ENCODE measurements around the gene LRRC30.

Gene LRRC30

GRCh38 chr18:7207366-7207915, 23.4 kb upstream of the LRRC30 start:
- no peak overlapping the region for H3K4me3 ChIP-seq (ENCODE audit: low read length)
- H3K4me1 ChIP-seq (ENCODE audit: insufficient read depth, low read length): peaks cover 13% of the 10 kb centered on the region
- no peaks in the 10 kb centered on the region for H3K27me3 ChIP-seq (ENCODE audit: insufficient read depth, low read length)
- no peak overlapping the region for H2AFZ ChIP-seq (ENCODE audit: low read depth, low read length)
- H3K36me3 ChIP-seq (ENCODE audit: insufficient read depth, low read length): no peaks in the 10 kb centered on the region
- H3K9me3 ChIP-seq (ENCODE audit: low read length): no peaks in the 10 kb centered on the region

- Histone ChIP-seq H3K9me3 (ENCODE audit: low read length) (no peaks in the 10 kb centered on the region), H3K4me1 (ENCODE audit: insufficient read depth, low read length) (peaks cover 7% of the 10 kb centered on the region), H3K36me3 (ENCODE audit: insufficient read depth, low read length) (no peaks in the 10 kb centered on the region), H3K27me3 (ENCODE audit: insufficient read depth, low read length) (no peaks in the 10 kb centered on the region), H2AFZ (ENCODE audit: low read depth, low read length) (no peak overlapping the region), H3K4me3 (ENCODE audit: low read length) (no peak overlapping the region)
These were observed 9.3 kb upstream of the LRRC30 start for GRCh38 chr18:7221424-7222155.

GRCh38 chr18:7224198-7224597, 6.7 kb upstream of the LRRC30 start:
- H3K27me3 ChIP-seq (ENCODE audit: insufficient read depth, low read length): no peaks in the 10 kb centered on the region
- H3K4me3 ChIP-seq (ENCODE audit: low read length): no peak overlapping the region
- no peaks in the 10 kb centered on the region for H3K9me3 ChIP-seq (ENCODE audit: low read length)
- H3K4me1 ChIP-seq (ENCODE audit: insufficient read depth, low read length): no peaks in the 10 kb centered on the region
- H2AFZ ChIP-seq (ENCODE audit: low read depth, low read length): no peak overlapping the region
- no peaks in the 10 kb centered on the region for H3K36me3 ChIP-seq (ENCODE audit: insufficient read depth, low read length)

DNA sequence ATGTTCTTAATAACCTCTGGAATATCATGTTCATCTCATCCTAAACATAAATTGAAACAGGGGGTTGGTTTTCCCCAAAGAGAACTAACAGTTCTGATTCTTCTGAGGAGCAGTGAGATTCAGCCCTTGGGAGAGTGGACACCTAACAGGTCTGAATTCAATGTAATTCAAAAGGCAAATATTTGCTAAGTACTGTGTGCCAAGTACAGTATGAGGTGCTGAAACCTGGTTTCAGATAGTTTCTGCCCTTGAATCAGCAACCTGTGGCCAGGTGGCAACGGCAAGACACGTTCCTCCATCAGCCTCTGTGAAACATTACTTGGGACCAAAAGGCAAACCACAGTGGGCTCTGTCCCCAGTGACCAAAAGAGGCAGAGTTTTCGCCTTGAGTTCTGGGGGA, 1.3 kb downstream of the LRRC30 start:
- Histone ChIP-seq H3K9me3 (ENCODE audit: low read length) (no peaks in the 10 kb centered on the region), H3K27me3 (ENCODE audit: insufficient read depth, low read length) (no peaks in the 10 kb centered on the region), H3K4me1 (ENCODE audit: insufficient read depth, low read length) (no peaks in the 10 kb centered on the region), H2AFZ (ENCODE audit: low read depth, low read length) (no peak overlapping the region), H3K4me3 (ENCODE audit: low read length) (no peak overlapping the region), H3K36me3 (ENCODE audit: insufficient read depth, low read length) (no peaks in the 10 kb centered on the region)

GRCh38 chr18:7233134-7233810, 2.4 kb downstream of the LRRC30 start:
- H3K27me3 ChIP-seq (ENCODE audit: insufficient read depth, low read length): no peaks in the 10 kb centered on the region
- H2AFZ ChIP-seq (ENCODE audit: low read depth, low read length): no peak overlapping the region
- H3K36me3 ChIP-seq (ENCODE audit: insufficient read depth, low read length): no peaks in the 10 kb centered on the region
- no peak overlapping the region for H3K4me3 ChIP-seq (ENCODE audit: low read length)
- no peaks in the 10 kb centered on the region for H3K9me3 ChIP-seq (ENCODE audit: low read length)
- H3K4me1 ChIP-seq (ENCODE audit: insufficient read depth, low read length): no peaks in the 10 kb centered on the region

DNA sequence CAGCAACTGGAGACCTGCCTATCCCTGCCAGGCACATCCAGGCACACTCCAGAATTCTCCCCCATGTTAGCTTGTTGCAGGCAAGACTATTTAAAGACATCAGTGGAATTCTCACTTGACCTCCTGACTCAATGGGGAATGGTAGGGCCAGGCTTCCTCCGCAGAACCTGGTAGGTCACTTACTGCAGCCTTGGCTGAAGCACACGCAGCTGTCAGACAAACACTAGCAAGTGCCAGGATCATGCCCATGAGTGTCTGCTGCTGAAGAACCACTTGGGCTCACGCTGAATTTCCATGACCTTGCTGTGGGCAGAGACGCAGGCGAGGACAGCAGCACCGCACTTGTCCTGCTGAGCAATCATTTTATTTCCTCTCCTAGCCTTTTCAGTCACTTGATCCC, 3.2 kb downstream of the LRRC30 start:
- Histone ChIP-seq H3K4me3 (ENCODE audit: low read length) (no peak overlapping the region), H3K36me3 (ENCODE audit: insufficient read depth, low read length) (no peaks in the 10 kb centered on the region), H2AFZ (ENCODE audit: low read depth, low read length) (no peak overlapping the region), H3K27me3 (ENCODE audit: insufficient read depth, low read length) (no peaks in the 10 kb centered on the region), H3K9me3 (ENCODE audit: low read length) (no peaks in the 10 kb centered on the region), H3K4me1 (ENCODE audit: insufficient read depth, low read length) (no peaks in the 10 kb centered on the region)

GRCh38 chr18:7234956-7235355, 4.1 kb downstream of the LRRC30 start:
- Histone ChIP-seq H3K4me3 (ENCODE audit: low read length) (no peak overlapping the region), H2AFZ (ENCODE audit: low read depth, low read length) (no peak overlapping the region), H3K27me3 (ENCODE audit: insufficient read depth, low read length) (no peaks in the 10 kb centered on the region), H3K9me3 (ENCODE audit: low read length) (no peaks in the 10 kb centered on the region), H3K36me3 (ENCODE audit: insufficient read depth, low read length) (no peaks in the 10 kb centered on the region), H3K4me1 (ENCODE audit: insufficient read depth, low read length) (no peaks in the 10 kb centered on the region)

DNA sequence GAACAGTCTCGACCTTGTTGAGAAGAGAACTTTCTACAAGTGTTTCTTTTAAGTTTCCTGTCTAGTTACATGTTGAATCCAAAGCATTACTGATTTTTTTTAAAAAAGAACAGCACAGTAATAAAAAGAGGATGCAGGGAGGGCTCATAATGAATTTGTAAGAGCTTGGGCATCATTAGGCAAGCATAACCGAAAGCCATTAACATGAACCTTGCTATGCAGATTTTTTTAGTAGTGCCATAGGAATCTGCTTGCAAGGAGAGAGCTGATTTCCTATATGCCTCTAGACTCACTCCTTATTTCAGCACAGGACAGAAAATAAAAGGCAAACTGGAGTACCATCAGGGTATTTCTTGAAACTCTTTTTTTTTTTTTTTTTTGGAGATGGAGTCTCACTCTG, 5.2 kb downstream of the LRRC30 start:
- Histone ChIP-seq H3K27me3 (ENCODE audit: insufficient read depth, low read length) (no peaks in the 10 kb centered on the region), H3K4me3 (ENCODE audit: low read length) (no peak overlapping the region), H3K4me1 (ENCODE audit: insufficient read depth, low read length) (no peaks in the 10 kb centered on the region), H3K9me3 (ENCODE audit: low read length) (no peaks in the 10 kb centered on the region), H3K36me3 (ENCODE audit: insufficient read depth, low read length) (no peaks in the 10 kb centered on the region), H2AFZ (ENCODE audit: low read depth, low read length) (no peak overlapping the region)

DNA sequence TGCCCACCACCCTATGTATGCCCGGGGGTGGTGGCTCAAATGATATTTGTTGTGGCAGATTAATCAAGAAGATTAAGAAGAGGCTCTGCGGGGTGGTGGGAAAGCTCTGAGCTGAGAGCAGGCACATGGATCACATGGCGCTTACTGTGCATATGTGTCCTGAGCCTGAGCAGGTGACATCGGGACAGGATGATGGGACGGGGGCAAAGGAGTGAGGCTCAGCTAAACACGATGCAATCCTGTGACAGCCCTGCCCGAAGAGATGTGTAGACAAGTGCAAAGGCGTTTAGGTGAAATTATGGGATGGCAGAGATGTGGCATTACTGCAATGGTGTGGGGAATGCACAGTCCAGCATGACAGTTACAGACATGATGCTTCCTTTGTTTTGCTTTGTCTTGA, 6.0 kb downstream of the LRRC30 start:
- Histone ChIP-seq H3K4me3 (ENCODE audit: low read length) (no peak overlapping the region), H3K4me1 (ENCODE audit: insufficient read depth, low read length) (no peaks in the 10 kb centered on the region), H3K36me3 (ENCODE audit: insufficient read depth, low read length) (no peaks in the 10 kb centered on the region), H3K9me3 (ENCODE audit: low read length) (no peaks in the 10 kb centered on the region), H2AFZ (ENCODE audit: low read depth, low read length) (no peak overlapping the region), H3K27me3 (ENCODE audit: insufficient read depth, low read length) (no peaks in the 10 kb centered on the region)

GRCh38 chr18:7237673-7238272, 6.9 kb downstream of the LRRC30 start:
- no peak overlapping the region for H3K4me3 ChIP-seq (ENCODE audit: low read length)

DNA sequence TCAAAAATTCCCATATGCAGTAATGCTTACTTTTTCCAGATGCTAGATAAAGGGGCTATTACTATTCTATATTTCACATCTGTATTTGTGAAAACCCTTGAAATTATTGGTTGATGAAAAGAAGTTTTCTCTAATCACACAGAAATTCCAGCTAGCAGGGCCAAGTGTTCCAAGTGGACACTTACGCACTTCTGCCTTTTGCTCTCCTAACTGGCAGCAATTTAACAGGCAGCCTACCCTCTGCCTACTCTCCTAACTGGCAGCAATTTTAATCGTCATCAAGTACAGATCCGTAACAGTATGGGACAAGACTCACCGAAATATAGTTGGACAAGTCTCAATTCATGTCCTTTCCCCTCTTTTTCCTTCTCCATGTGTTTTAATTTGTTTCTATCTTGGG, 12.0 kb downstream of the LRRC30 start:
- Histone ChIP-seq H3K4me1 (ENCODE audit: insufficient read depth, low read length) (no peaks in the 10 kb centered on the region), H3K27me3 (ENCODE audit: insufficient read depth, low read length) (no peaks in the 10 kb centered on the region), H2AFZ (ENCODE audit: low read depth, low read length) (no peak overlapping the region), H3K9me3 (ENCODE audit: low read length) (no peaks in the 10 kb centered on the region), H3K4me3 (ENCODE audit: low read length) (no peak overlapping the region), H3K36me3 (ENCODE audit: insufficient read depth, low read length) (no peaks in the 10 kb centered on the region)

More at GRCh38 chr18:7237673-7238272, 6.9 kb downstream of the LRRC30 start:
- H3K27me3 ChIP-seq (ENCODE audit: insufficient read depth, low read length): no peaks in the 10 kb centered on the region
- H2AFZ ChIP-seq (ENCODE audit: low read depth, low read length): no peak overlapping the region
- no peaks in the 10 kb centered on the region for H3K36me3 ChIP-seq (ENCODE audit: insufficient read depth, low read length)
- H3K4me1 ChIP-seq (ENCODE audit: insufficient read depth, low read length): no peaks in the 10 kb centered on the region
- H3K9me3 ChIP-seq (ENCODE audit: low read length): no peaks in the 10 kb centered on the region

GRCh38 chr18:7248877-7249276, 18.0 kb downstream of the LRRC30 start:
- no peak overlapping the region for H3K4me3 ChIP-seq (ENCODE audit: low read length)
- no peaks in the 10 kb centered on the region for H3K27me3 ChIP-seq (ENCODE audit: insufficient read depth, low read length)
- H3K9me3 ChIP-seq (ENCODE audit: low read length): no peaks in the 10 kb centered on the region
- no peak overlapping the region for H2AFZ ChIP-seq (ENCODE audit: low read depth, low read length)
- H3K36me3 ChIP-seq (ENCODE audit: insufficient read depth, low read length): no peaks in the 10 kb centered on the region
- peaks cover 10% of the 10 kb centered on the region for H3K4me1 ChIP-seq (ENCODE audit: insufficient read depth, low read length)

GRCh38 chr18:7254163-7254562, 23.3 kb downstream of the LRRC30 start:
- Histone ChIP-seq H3K4me3 (ENCODE audit: low read length) (no peak overlapping the region), H3K4me1 (ENCODE audit: insufficient read depth, low read length) (peaks cover 14% of the 10 kb centered on the region), H3K9me3 (ENCODE audit: low read length) (no peaks in the 10 kb centered on the region), H2AFZ (ENCODE audit: low read depth, low read length) (no peak overlapping the region), H3K27me3 (ENCODE audit: insufficient read depth, low read length) (no peaks in the 10 kb centered on the region), H3K36me3 (ENCODE audit: insufficient read depth, low read length) (no peaks in the 10 kb centered on the region)
